Gastroesophageal sphincter (tissue), 4 donors: ENCODE measurements around the gene MAP1LC3B. TPM values are rescaled to one million over a fixed set of nuclear protein-coding genes. Genes with fewer than 3 reads are reported as not detected.

Experiments used
- ATAC-seq: fragments of 150-250 bp; one replicate; pipeline ENCODE4 v1.9.1; 2016; ENCODE audit warnings: mild to moderate bottlenecking, moderate library complexity
- H3K27ac ChIP-seq, 4 donors: fragments of 200-600 bp; sonication (generic) in 3 of 4; 1 replicate in 3 of 4; 2 replicates in 1 of 4; pipeline ENCODE4 v1.5.1; 2016 to 2019
- H3K27me3 ChIP-seq: fragments of 200-600 bp; sonication (generic); one replicate; pipeline ENCODE4 v1.5.1; 2019
- H3K36me3 ChIP-seq, 2 donors: fragments of 200-600 bp; sonication (generic); one replicate each; pipeline ENCODE4 v1.5.1; 2019; ENCODE audit warnings: control low read depth in 1 of 2
- H3K4me1 ChIP-seq, 3 donors: fragments of 200-600 bp; sonication (generic); 1 replicate in 2 of 3; 2 replicates in 1 of 3; pipeline ENCODE4 v1.5.1; 2016 to 2019; ENCODE audit warnings: control low read depth in 2 of 3
- H3K4me3 ChIP-seq, 2 donors: fragments of 200-600 bp; sonication (generic); one replicate each; pipeline ENCODE4 v1.5.1; 2019; ENCODE audit warnings: mild to moderate bottlenecking in 1 of 2, moderate library complexity in 1 of 2
- H3K9me3 ChIP-seq, 3 donors: fragments of 200-600 bp; sonication (generic); one replicate each; pipeline ENCODE4 v1.5.1; 2017 to 2019; ENCODE audit warnings: control low read depth in 2 of 3
- EP300 ChIP-seq: sonication (generic); formaldehyde crosslinking; IDR thresholded peaks from one replicate; pipeline ENCODE4 v1.6.1; 2017; ENCODE audit warnings: antibody characterized with exemption, mild to moderate bottlenecking
- POLR2A ChIP-seq, 2 donors: fragments of 450-650 bp; IDR thresholded peaks; one replicate each; pipeline ENCODE4 v1.6.1; 2017; ENCODE audit warnings: antibody characterized with exemption in 2 of 2, mild to moderate bottlenecking in 2 of 2, moderate library complexity in 1 of 2
- POLR2AphosphoS5 ChIP-seq: sonication (generic); formaldehyde crosslinking; IDR thresholded peaks from one replicate; pipeline ENCODE4 v1.6.1; 2017; ENCODE audit warnings: antibody characterized with exemption
- WGBS, 2 donors: methylation state at CpG; one replicate each; pipeline ENCODE4 v1.1.5; 2018; ENCODE audit warnings: low coverage in 1 of 2; 5-methylcytosine and 5-hydroxymethylcytosine counted together
- total RNA-seq, 4 donors: library from RNA; depleted of rRNA; stranded (reverse); fragments of >200 nt; gene quantifications; one replicate each; pipeline ENCODE4 v1.1.0, GENCODE V29; 2016
- TF ChIP-seq, protein P1 (sequence below), 4 experiments: fragments of 200-600 bp in 2 of 4; fragments of 450-650 bp in 2 of 4; sonication (generic) in 1 of 4; IDR thresholded peaks; one replicate each; pipeline ENCODE4 v1.5.1; 2017 to 2019; ENCODE audit warnings: antibody characterized with exemption in 4 of 4, mild to moderate bottlenecking in 2 of 4, moderate library complexity in 2 of 4

MAP1LC3B gene
- total RNA-seq, 4 donors from 2014 or later: 53.9 to 64.8 (median 57.9) TPM

DNA sequence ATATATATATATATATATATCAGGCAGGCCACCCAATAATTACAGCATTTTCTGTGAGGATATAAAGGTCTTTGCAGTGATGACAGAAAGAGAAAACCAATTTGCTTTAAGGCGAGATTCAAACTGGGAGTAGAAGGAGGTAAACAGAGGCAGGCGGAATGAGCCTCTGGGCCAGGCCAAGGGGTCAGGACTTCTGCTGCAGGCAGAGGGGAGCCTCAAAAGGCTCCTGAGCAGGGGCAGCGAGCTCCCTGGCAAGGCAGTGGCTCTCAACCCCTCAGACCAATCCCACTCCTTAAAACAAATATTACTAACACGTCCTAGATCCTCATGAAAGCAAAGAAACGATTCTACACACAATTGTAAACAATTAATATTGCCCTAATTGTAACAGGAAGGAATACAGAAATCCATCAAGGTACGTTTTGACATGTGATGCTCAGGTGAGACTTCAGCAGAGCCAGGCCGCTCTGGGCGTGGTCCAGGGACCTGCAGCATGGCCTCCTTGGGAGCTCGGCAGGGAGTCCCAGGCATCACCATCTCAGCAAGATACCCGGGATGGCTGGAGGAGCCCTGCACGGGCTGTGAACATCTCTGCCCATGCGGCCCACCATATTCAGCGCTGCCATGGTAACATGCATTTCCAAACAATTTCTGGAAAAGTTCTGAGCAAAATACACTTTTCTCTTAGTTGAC lies 27.0 kb upstream of the MAP1LC3B start:
- no peak for TF ChIP-seq POLR2A (IDR thresholded peaks at IDR 0.05)
- TF ChIP-seq, protein P1, sequence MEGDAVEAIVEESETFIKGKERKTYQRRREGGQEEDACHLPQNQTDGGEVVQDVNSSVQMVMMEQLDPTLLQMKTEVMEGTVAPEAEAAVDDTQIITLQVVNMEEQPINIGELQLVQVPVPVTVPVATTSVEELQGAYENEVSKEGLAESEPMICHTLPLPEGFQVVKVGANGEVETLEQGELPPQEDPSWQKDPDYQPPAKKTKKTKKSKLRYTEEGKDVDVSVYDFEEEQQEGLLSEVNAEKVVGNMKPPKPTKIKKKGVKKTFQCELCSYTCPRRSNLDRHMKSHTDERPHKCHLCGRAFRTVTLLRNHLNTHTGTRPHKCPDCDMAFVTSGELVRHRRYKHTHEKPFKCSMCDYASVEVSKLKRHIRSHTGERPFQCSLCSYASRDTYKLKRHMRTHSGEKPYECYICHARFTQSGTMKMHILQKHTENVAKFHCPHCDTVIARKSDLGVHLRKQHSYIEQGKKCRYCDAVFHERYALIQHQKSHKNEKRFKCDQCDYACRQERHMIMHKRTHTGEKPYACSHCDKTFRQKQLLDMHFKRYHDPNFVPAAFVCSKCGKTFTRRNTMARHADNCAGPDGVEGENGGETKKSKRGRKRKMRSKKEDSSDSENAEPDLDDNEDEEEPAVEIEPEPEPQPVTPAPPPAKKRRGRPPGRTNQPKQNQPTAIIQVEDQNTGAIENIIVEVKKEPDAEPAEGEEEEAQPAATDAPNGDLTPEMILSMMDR (IDR thresholded peaks at IDR 0.05): no peak
- TF ChIP-seq POLR2AphosphoS5: no peak
- no peak for ATAC-seq
- Histone ChIP-seq H3K9me3 (no peaks in the 10 kb centered on the region), H3K36me3 (peaks cover 0 to 43% of the 10 kb centered on the region in 2 donors), H3K4me3 (no peak overlapping the region), H3K27me3 (no peaks in the 10 kb centered on the region), H3K27ac (peak overlapping the region in 2 of 4 donors; percentile 44 to 82), H3K4me1 (peaks cover 0 to 73% (median 19%) of the 10 kb centered on the region in 3 donors)
- 83 to 86% methylated on average over 5 to 8 of the region's 13 CpGs for WGBS, 2 donors

DNA sequence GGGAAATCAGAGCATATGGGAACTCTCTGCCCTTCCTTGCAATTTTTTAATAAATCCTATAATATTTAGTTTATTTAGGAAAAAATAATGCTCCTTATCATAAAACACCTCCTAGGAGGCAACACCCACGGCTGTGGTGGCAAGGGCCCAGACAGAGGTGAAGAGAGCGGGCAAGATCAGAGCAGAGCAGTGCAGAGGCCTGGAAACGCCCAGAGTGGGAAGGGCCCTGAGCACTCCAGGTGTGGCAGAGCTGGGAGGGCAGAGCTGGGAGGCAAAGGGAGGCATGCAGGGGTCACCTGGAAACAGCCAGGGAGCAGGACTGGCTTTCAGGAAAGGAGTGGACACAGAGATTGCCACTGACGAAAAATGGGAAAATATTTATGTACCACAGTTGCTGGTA lies 25.8 kb upstream of the MAP1LC3B start:
- H3K27ac ChIP-seq: no peak overlapping the region
- H3K4me1 ChIP-seq: peaks cover 0 to 84% (median 26%) of the 10 kb centered on the region in 3 donors
- ATAC-seq: no peak
- TF ChIP-seq POLR2A (IDR thresholded peaks at IDR 0.05) (no peak), EP300 (no peak), POLR2AphosphoS5 (no peak)
- TF ChIP-seq, protein P1 (IDR thresholded peaks at IDR 0.05): no peak
- no peaks in the 10 kb centered on the region for H3K27me3 ChIP-seq
- H3K4me3 ChIP-seq: no peak overlapping the region
- H3K9me3 ChIP-seq: no peaks in the 10 kb centered on the region
- H3K36me3 ChIP-seq: peaks cover 0 to 32% of the 10 kb centered on the region in 2 donors
- WGBS, 2 donors: 80 to 100% methylated on average over 1 to 2 of the region's 4 CpGs

DNA sequence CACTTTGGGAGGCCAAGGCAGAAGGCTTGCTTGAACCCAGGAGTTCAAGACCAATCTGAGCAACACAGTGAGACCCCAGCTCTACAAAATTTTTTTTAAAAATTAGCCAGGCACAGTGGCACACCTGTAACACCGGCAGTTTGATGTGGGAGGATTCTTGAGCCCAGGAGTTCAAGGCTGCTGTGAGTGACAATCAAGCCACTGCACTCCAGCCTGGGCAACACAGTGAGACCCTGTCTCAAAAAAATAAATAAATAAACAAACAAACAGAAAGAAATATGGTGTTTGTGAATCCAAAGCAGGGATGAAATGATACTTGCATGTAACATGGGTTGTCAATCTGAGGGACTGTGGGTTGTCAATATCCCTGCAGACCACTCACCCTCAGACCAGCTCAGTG lies 25.2 kb upstream of the MAP1LC3B start:
- Histone ChIP-seq H3K27me3 (no peaks in the 10 kb centered on the region), H3K9me3 (no peaks in the 10 kb centered on the region), H3K4me3 (no peak overlapping the region), H3K4me1 (peaks cover 0 to 91% (median 27%) of the 10 kb centered on the region in 3 donors), H3K27ac (peak overlapping the region in 1 of 4 donors; percentile 27), H3K36me3 (peaks cover 0 to 26% of the 10 kb centered on the region in 2 donors)
- TF ChIP-seq, protein P1 (IDR thresholded peaks at IDR 0.05): no peak
- no peak for TF ChIP-seq EP300
- no peak for TF ChIP-seq POLR2A (IDR thresholded peaks at IDR 0.05)
- no peak for TF ChIP-seq POLR2AphosphoS5
- WGBS, 2 donors: 80% methylated on average over 1 of the region's 1 CpG; no CpG with 5 or more reads in 1 of the 2 donors
- ATAC-seq: no peak

DNA sequence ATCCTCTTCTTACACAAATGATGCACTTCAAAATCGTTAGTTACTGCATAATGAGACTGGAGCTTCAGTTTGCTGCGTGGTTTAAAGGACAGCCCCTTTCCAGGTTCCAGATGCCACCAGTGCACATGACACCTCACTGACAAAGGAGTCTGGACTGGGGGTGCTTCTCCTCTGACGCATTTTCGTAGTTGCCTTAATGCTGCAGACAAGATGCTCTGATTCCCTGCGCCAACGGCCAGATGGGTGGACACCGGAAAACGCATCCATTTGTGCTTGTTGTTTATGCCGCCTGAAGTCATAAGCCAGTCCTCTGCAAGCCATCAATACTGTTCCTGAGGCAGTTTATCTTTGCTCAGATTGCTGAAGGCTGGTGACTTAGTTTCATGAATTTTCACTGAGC lies 24.6 kb upstream of the MAP1LC3B start:
- WGBS, 2 donors: 65% methylated on average over 9 of the region's 9 CpGs; no CpG with 5 or more reads in 1 of the 2 donors
- no peaks in the 10 kb centered on the region for H3K27me3 ChIP-seq
- ATAC-seq: no peak
- peak overlapping the region in 1 of 4 donors; percentile 27 for H3K27ac ChIP-seq
- no peak overlapping the region for H3K4me3 ChIP-seq
- H3K9me3 ChIP-seq: no peaks in the 10 kb centered on the region
- TF ChIP-seq EP300 (no peak), POLR2A (IDR thresholded peaks at IDR 0.05) (no peak), POLR2AphosphoS5 (no peak)
- TF ChIP-seq, protein P1 (IDR thresholded peaks at IDR 0.05): no peak
- H3K4me1 ChIP-seq: peaks cover 0 to 89% (median 26%) of the 10 kb centered on the region in 3 donors
- H3K36me3 ChIP-seq: peaks cover 0 to 20% of the 10 kb centered on the region in 2 donors
